Activated naive CD4-positive, alpha-beta T cell treated with anti-CD3 and anti-CD28 coated beads, Interleukin-2, amount 50 U/mL, for 24 hours (primary cell): ENCODE data around the gene NECAB2.
"Not testable (repeated sequence)": the region's sequence is repeated elsewhere in the genome, so short reads cannot be mapped to it uniquely, and the experiment has no call there.

Experiments
- H3K27ac Mint-ChIP-seq: one replicate; pipeline ENCODE4 v1.8.0; 2021; ENCODE audit warnings: mild to moderate bottlenecking, mixed read lengths
- H3K27me3 Mint-ChIP-seq: one replicate; pipeline ENCODE4 v1.8.0; 2021; ENCODE audit warnings: mixed read lengths
- H3K36me3 Mint-ChIP-seq: one replicate; pipeline ENCODE4 v1.8.0; 2021; ENCODE audit warnings: mixed read lengths
- H3K4me1 Mint-ChIP-seq: one replicate; pipeline ENCODE4 v1.8.0; 2021; ENCODE audit warnings: mixed read lengths
- H3K4me3 Mint-ChIP-seq: one replicate; pipeline ENCODE4 v1.8.0; 2021; ENCODE audit warnings: mild to moderate bottlenecking, mixed read lengths
- H3K9me3 Mint-ChIP-seq: one replicate; pipeline ENCODE4 v1.8.0; 2021; ENCODE audit warnings: mixed read lengths

The NECAB2 gene

DNA sequence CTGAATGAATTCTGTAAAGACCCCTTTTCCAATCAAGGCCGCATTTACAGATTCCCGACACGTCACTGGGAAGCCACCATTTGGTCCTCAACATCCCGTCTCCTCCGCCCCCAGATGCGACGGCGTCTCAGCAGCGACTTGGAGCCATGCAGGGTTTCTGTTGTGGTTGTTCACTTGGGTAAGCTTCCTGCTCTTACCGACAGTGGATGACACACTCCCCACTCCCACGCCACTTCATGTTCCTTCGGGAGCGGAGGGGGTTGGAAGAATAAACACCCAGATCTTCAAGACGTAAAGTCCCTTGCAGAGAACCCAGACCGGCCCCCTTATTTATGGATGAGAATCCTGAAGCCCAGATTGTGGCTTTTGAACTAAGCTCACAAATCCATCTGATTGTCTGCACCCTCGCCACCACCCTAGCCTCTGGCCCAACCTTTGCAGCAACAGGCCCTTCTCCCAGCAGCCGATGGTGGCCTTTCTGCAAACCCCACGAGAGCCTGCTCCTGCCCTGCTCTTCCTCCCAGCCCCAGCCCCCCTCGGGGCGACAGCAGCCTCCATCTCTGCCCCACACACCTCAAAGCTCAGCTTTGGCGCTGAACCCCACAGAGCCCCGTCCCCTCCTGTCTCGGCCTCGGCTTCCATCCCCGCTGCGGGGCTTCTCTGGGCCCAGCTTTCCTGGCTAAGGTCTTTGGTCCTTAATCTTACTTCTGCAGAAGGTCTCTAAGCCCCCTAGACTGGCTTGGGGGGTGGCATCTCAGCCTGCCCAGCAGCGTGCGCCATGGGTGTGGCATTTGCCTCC is 34.0 kb upstream of the NECAB2 start:
- no peak overlapping the region for H3K27ac Mint-ChIP-seq
- no peaks in the 10 kb centered on the region for H3K4me1 Mint-ChIP-seq
- no peaks in the 10 kb centered on the region for H3K9me3 Mint-ChIP-seq
- no peaks in the 10 kb centered on the region for H3K27me3 Mint-ChIP-seq
- H3K36me3 Mint-ChIP-seq: peaks cover 1% of the 10 kb centered on the region
- no peak overlapping the region for H3K4me3 Mint-ChIP-seq

DNA sequence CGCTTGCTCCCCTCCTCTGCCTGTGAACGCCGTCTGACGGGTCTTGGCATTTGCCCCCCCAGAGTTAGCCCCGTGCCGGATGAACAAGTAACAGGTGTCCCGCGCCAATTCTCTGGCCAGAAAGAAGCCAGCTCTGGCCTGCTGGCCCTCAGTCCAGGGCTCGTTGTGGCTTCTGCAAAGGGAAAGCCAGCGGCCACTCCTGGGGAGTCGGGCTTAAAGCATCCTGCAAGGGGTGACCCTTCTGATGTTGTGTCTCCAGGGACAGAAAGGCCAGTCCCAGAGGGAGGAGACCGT is 33.4 kb upstream of the NECAB2 start:
- Mint-ChIP-seq H3K27ac (no peak overlapping the region), H3K36me3 (peaks cover 1% of the 10 kb centered on the region), H3K4me1 (peaks cover 5% of the 10 kb centered on the region), H3K9me3 (no peaks in the 10 kb centered on the region), H3K4me3 (no peak overlapping the region), H3K27me3 (no peaks in the 10 kb centered on the region)

DNA sequence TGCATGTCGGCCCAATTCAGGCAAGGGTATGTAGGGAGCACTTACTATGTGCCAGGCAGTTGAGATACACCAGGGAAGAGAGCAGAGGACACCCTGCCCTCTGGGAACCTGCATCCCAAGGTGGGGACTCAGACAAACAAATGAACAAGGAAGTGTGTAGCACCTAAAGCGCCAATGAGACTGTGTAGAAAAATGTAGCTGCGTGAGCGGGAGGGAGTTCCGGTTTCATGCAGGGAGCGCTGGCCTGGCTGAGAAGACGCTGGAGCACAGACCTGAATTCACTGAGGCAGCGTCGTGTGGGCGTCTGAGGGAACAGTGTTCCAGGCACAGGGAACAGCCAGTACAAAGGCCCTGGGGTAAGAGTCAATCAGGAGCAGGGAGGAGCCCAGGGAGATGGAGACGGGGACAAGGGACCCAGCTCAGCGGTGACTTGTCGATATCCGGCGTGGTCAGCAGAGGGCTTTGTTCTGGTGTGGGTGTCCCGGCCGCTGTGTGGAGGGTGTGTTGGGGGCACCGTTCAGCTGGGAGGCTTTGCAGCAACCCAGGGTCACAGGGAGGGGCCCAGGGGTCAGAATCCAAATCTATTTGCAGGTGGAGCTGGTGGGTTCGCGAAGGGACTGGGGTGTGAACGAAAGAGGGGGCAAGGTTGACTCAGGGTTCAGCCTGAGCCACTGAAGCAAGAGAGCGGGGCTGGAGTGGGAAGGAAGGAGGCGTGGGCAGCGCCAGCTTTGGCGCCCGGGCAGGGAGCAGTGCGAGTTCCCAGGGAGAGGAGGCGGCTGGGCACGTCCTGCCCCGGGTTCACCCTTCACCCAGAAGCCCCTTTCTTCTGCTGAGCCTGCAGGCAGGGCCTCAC is 32.8 kb upstream of the NECAB2 start:
- peaks cover 1% of the 10 kb centered on the region for H3K36me3 Mint-ChIP-seq
- H3K27ac Mint-ChIP-seq: no peak overlapping the region
- no peak overlapping the region for H3K4me3 Mint-ChIP-seq
- H3K4me1 Mint-ChIP-seq: peaks cover 5% of the 10 kb centered on the region
- H3K27me3 Mint-ChIP-seq: no peaks in the 10 kb centered on the region
- no peaks in the 10 kb centered on the region for H3K9me3 Mint-ChIP-seq

GRCh38 chr16:83935858-83936255 is 32.2 kb upstream of the NECAB2 start:
- no peaks in the 10 kb centered on the region for H3K27me3 Mint-ChIP-seq
- no peak overlapping the region for H3K4me3 Mint-ChIP-seq
- H3K9me3 Mint-ChIP-seq: no peaks in the 10 kb centered on the region
- peaks cover 1% of the 10 kb centered on the region for H3K36me3 Mint-ChIP-seq
- peaks cover 5% of the 10 kb centered on the region for H3K4me1 Mint-ChIP-seq
- no peak overlapping the region for H3K27ac Mint-ChIP-seq

GRCh38 chr16:83936581-83937165 is 31.4 kb upstream of the NECAB2 start:
- Mint-ChIP-seq H3K36me3 (peaks cover 1% of the 10 kb centered on the region), H3K4me3 (no peak overlapping the region), H3K27me3 (no peaks in the 10 kb centered on the region)

DNA sequence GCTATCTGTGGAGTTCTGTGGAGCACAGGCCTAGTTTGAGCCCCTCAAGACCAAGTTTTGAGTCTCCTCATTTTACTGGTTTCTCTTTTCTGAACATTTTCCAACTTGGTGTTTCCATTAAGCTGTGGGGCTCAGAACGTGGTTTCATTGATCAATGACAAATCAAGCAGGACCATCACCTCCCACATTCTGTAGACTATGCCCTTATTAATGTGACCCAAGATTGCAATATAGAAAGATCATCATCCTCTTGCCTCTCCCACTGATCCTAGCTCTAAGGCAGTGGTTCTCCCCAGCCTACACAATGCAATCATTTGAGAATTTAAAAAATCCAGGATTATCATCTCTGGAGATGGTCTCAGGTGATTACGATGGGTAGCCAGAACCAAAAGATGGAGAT is 30.8 kb upstream of the NECAB2 start:
- no peaks in the 10 kb centered on the region for H3K9me3 Mint-ChIP-seq
- no peak overlapping the region for H3K27ac Mint-ChIP-seq

More at GRCh38 chr16:83936581-83937165, 31.4 kb upstream of the NECAB2 start:
- Mint-ChIP-seq H3K4me1 (peaks cover 5% of the 10 kb centered on the region), H3K9me3 (no peaks in the 10 kb centered on the region), H3K27ac (no peak overlapping the region)

DNA sequence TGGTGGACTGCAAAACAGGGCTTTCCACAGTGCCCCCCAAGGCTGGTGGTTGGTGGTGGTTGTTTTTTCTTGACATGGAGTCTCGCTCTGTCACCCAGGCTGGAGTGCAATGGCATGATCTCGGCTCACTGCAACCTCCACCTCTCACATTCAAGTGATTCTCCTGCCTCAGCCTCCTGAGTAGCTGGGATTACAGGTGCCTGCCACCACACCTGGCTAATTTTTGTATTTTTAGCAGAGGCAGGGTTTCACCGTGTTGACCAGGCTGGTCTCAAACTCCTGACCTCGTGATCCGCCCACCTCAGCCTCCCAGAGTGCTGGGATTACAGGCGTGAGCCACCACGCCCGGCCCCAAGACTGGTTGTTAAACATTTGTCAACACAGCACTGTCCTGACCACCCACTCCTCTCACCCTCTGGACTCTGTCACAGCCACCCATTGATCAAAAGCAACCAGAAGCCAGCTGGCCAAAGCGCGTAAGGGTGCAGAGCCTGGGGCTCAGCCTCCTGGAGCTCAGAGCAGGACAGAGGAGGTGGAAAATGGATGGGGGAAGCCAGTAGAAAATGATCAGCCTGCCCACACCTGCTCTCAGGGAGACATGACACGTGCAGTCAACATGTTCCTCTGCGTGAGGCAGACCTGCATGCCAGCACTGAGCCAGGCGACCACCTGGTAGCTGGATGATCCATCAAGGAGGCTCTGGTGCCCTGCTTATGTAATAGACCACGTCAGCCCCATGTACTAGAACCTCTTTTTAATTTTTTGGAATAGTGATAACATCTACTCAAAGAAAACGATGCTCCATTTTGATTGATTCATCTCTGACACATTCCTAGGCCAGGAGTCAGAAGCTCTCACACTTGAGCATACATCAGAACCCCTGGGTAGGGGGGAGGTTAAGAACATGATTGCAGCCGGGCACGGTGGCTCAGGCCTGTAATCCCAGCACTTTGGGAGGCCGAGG is 29.8 kb upstream of the NECAB2 start:
- Mint-ChIP-seq H3K4me1 (peaks cover 5% of the 10 kb centered on the region), H3K27me3 (no peaks in the 10 kb centered on the region), H3K36me3 (peaks cover 1% of the 10 kb centered on the region), H3K4me3 (no peak overlapping the region), H3K27ac (no peak overlapping the region), H3K9me3 (no peaks in the 10 kb centered on the region)

More for the DNA sequence above, 30.8 kb upstream of the NECAB2 start:
- peaks cover 5% of the 10 kb centered on the region for H3K4me1 Mint-ChIP-seq
- no peak overlapping the region for H3K4me3 Mint-ChIP-seq
- H3K36me3 Mint-ChIP-seq: peaks cover 1% of the 10 kb centered on the region
- no peaks in the 10 kb centered on the region for H3K27me3 Mint-ChIP-seq

DNA sequence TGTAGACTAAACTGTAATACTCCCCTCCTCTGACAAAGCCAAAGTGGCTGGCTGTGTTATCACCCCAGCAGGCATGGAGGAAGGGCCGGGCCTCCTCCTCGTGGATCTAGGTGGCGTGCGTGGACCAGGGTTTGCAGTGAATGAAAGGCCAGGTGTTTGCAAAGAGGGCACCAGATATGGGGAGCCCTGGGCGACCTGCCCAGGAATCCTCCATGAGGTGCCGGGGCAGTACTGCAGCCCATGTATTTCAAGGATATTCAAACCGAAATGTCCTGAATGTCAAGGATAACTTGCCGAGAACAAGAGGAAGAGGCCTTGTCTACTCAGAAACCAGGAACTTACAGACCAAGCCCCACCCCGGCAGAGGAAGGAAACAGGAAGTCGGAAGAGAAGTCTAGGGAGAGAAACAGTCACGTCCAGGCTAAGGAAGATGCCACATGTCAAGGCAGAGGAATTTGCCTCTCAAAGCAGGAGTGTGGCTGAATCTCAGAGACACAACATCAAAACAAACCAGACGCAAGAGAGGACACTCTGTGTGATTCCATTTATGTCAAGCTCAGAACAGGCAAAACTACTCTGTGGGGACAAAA is 28.7 kb upstream of the NECAB2 start:
- Mint-ChIP-seq H3K27me3 (no peaks in the 10 kb centered on the region), H3K4me3 (no peak overlapping the region), H3K9me3 (no peaks in the 10 kb centered on the region), H3K36me3 (peaks cover 1% of the 10 kb centered on the region), H3K27ac (no peak overlapping the region), H3K4me1 (peaks cover 5% of the 10 kb centered on the region)

GRCh38 chr16:83940119-83940518 is 27.9 kb upstream of the NECAB2 start:
- H3K36me3 Mint-ChIP-seq: no peaks in the 10 kb centered on the region
- H3K9me3 Mint-ChIP-seq: no peaks in the 10 kb centered on the region
- H3K4me3 Mint-ChIP-seq: no peak overlapping the region
- no peak overlapping the region for H3K27ac Mint-ChIP-seq
- peaks cover 5% of the 10 kb centered on the region for H3K4me1 Mint-ChIP-seq
- no peaks in the 10 kb centered on the region for H3K27me3 Mint-ChIP-seq

- Mint-ChIP-seq H3K36me3 (no peaks in the 10 kb centered on the region), H3K9me3 (no peaks in the 10 kb centered on the region), H3K4me1 (peaks cover 5% of the 10 kb centered on the region), H3K4me3 (no peak overlapping the region), H3K27ac (no peak overlapping the region), H3K27me3 (no peaks in the 10 kb centered on the region)
Observed at GRCh38 chr16:83940630-83941378, 27.2 kb upstream of the NECAB2 start.

DNA sequence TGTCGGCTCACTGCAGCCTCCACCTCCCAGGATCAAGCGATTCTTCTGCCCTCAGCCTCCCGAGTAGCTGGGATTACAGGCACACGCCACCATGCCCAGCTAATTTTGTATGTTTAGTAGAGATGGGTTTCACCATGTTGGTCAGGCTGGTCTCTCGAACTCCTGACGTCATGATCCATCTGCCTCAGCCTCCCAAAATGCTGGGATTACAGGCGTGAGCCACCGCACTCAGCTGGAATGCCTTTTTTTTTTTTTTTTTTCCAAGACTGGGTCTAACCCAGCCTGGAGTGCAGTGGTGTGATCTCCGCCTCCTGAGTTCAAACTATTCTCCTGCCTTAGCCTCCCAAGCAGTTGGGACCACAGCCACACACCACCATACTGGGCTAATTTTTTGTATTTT is 26.5 kb upstream of the NECAB2 start:
- H3K9me3 Mint-ChIP-seq, H3K4me3 Mint-ChIP-seq, H3K27ac Mint-ChIP-seq, H3K27me3 Mint-ChIP-seq, H3K36me3 Mint-ChIP-seq, H3K4me1 Mint-ChIP-seq: not testable (repeated sequence)

DNA sequence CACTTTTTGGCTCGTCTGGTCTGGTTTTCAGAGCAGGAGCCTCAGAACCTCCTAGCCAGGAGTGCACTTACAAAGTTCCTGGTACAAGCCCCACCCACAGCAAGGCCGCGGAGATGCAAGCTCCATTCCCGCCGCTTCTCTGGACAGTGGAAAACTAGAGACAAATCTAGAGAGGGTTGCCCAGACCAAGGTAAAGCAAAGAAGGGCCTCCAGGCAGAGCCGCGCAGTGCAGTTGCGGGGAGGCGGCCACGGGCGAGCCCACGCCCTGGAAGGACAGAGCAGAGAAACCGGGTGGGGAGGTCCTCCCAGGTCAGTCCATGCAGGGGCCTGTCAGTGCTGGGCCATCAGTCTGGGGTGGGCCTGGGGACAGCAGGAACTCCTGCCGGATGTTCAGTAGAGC is 26.0 kb upstream of the NECAB2 start:
- Mint-ChIP-seq H3K4me1 (peaks cover 5% of the 10 kb centered on the region), H3K27me3 (no peaks in the 10 kb centered on the region), H3K27ac (no peak overlapping the region), H3K36me3 (no peaks in the 10 kb centered on the region), H3K9me3 (no peaks in the 10 kb centered on the region), H3K4me3 (no peak overlapping the region)

GRCh38 chr16:83942815-83943515 is 25.1 kb upstream of the NECAB2 start:
- no peaks in the 10 kb centered on the region for H3K9me3 Mint-ChIP-seq
- H3K27ac Mint-ChIP-seq: no peak overlapping the region
- H3K27me3 Mint-ChIP-seq: no peaks in the 10 kb centered on the region
- peaks cover 5% of the 10 kb centered on the region for H3K4me1 Mint-ChIP-seq
- H3K36me3 Mint-ChIP-seq: no peaks in the 10 kb centered on the region
- no peak overlapping the region for H3K4me3 Mint-ChIP-seq

DNA sequence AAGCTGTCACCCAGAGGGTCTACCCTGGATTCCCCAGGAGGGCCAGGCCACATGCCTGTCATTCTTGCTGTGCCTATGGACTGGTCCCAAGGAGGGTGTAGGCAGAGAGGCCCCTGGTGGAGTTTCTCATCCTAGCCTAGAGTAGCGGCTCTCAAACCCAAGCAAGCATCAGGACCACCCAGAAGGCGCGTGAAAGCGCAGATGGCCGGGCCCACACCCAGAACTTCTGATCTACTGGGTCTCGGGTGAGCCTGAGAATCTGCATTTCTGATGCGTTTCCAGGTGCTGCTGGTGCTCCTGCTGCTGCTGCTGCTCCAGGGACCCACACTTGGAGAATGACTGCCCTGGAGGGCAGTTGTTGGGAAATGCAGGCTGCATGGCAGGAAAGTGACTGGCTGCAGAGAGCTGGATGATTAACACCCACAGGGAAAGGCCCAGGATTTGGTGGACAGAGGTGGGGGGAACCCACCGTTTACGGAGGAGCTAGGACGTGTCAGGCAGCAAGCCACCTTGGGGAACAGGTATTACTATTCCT is 24.5 kb upstream of the NECAB2 start:
- no peak overlapping the region for H3K4me3 Mint-ChIP-seq
- no peaks in the 10 kb centered on the region for H3K27me3 Mint-ChIP-seq
- H3K9me3 Mint-ChIP-seq: no peaks in the 10 kb centered on the region
- H3K4me1 Mint-ChIP-seq: peaks cover 5% of the 10 kb centered on the region
- no peak overlapping the region for H3K27ac Mint-ChIP-seq
- H3K36me3 Mint-ChIP-seq: no peaks in the 10 kb centered on the region
